H1 (cell line): ENCODE data around the gene ZNF618.

ENCODE experiments used
- ASH2L ChIP-seq: fragments of 200-600, 300-600 bp; sonication (generic); IDR thresholded peaks from one replicate; pipeline ENCODE4 v1.7.1; 2017; ENCODE audit warnings: low read length
- CBX5 ChIP-seq: fragments of 300-800, 300-1000 bp; sonication (generic); IDR thresholded peaks from 2 replicates; pipeline ENCODE4 v1.7.1; 2016; ENCODE audit warnings: antibody characterized with exemption, low read length, low read depth
- CTCF ChIP-seq, 3 experiments: IDR thresholded peaks; 1 replicate in 2 of 3; 2 replicates in 1 of 3; pipeline versions ENCODE4 v1.5.1 to v1.6.1; 2011; ENCODE audit warnings: low read length in 3 of 3, mild to moderate bottlenecking in 3 of 3, inconsistent platforms in 2 of 3, low read depth in 1 of 3, moderate library complexity in 1 of 3; ENCODE audit not compliant: insufficient read depth in 1 of 3; ENCODE audit errors: control extremely low read depth in 1 of 3
- FOSL1 ChIP-seq: IDR thresholded peaks from 2 replicates; pipeline ENCODE4 v1.6.1; 2011; ENCODE audit warnings: mild to moderate bottlenecking, low read depth, low read length, moderate library complexity; ENCODE audit not compliant: insufficient read depth
- KDM5A ChIP-seq: fragments of 200-600 bp; IDR thresholded peaks from 2 replicates; pipeline ENCODE4 v1.7.1; 2012; ENCODE audit warnings: mild to moderate bottlenecking, low read length, inconsistent platforms, mixed read lengths
- MAX ChIP-seq: IDR thresholded peaks from 2 replicates; pipeline ENCODE4 v1.6.1; 2012; ENCODE audit warnings: inconsistent platforms
- POLR2A ChIP-seq, 2 experiments: IDR thresholded peaks; 1 replicate in 1 of 2; 2 replicates in 1 of 2; pipeline ENCODE4 v1.6.1; 2011; ENCODE audit warnings: low read depth in 2 of 2, low read length in 2 of 2, mild to moderate bottlenecking in 2 of 2; ENCODE audit errors: control extremely low read depth in 1 of 2
- POLR2AphosphoS5 ChIP-seq: IDR thresholded peaks from 2 replicates; pipeline ENCODE4 v1.6.1; 2011; ENCODE audit warnings: low read depth, low read length
- RFX5 ChIP-seq: IDR thresholded peaks from 2 replicates; pipeline ENCODE4 v1.6.1; 2011; ENCODE audit warnings: low read depth, low read length, improper control_type of control experiment, borderline replicate concordance
- SIN3A ChIP-seq, 2 experiments: IDR thresholded peaks in 1 of 2; conservative IDR thresholded peaks in 1 of 2; 2 replicates each; pipeline ENCODE4 v1.6.1; 2011 to 2012; ENCODE audit warnings: low read length in 2 of 2, improper control_type of control experiment in 1 of 2, low read depth in 1 of 2, mild to moderate bottlenecking in 1 of 2
- SP1 ChIP-seq: IDR thresholded peaks from 2 replicates; pipeline ENCODE4 v1.6.1; 2011; ENCODE audit warnings: low read depth, low read length
- YY1 ChIP-seq: IDR thresholded peaks from 2 replicates; pipeline ENCODE4 v1.6.1; 2011; ENCODE audit warnings: low read depth, mild to moderate bottlenecking, low read length

- TF ChIP-seq ASH2L (no peak), KDM5A (no peak), POLR2A (IDR thresholded peaks at IDR 0.05; ENCODE audit: control extremely low read depth in 1 of 2, low read depth in 2 of 2, low read length in 2 of 2) (no peak), CTCF (IDR thresholded peaks at IDR 0.05; ENCODE audit: control extremely low read depth in 1 of 3, insufficient read depth in 1 of 3, low read depth in 1 of 3, low read length in 3 of 3) (no peak), SIN3A (conservative IDR thresholded peaks at IDR 0.05 in 1 of 2, IDR thresholded peaks at IDR 0.05 in 1 of 2; ENCODE audit: low read depth in 1 of 2, low read length in 2 of 2) (no peak), FOSL1 (no peak), YY1 (no peak), RFX5 (no peak), SP1 (no peak), MAX (no peak), POLR2AphosphoS5 (no peak), CBX5 (no peak)
Measured at GRCh38 chr9:114038724-114039313, 162.7 kb downstream of the ZNF618 start.
